Thoracic aorta (tissue), 2 donors: ENCODE results near the gene TLR9. TPM values are rescaled to one million over a fixed set of nuclear protein-coding genes. Genes with fewer than 3 reads are reported as not detected.
A peak's percentile ranks its signal among the peaks of the same experiment; 100 is the strongest.

Experiments
- ATAC-seq: fragments of 150-250 bp; one replicate; pipeline ENCODE4 v1.8.0; 2017; ENCODE audit warnings: low read depth; ENCODE audit not compliant: insufficient number of reproducible peaks, low FRiP score
- DNase-seq: peaks from one replicate; pipeline ENCODE4 v3.0.0-alpha.2; 2020; ENCODE audit warnings: low spot score
- H3K27ac ChIP-seq, 2 donors: fragments of 200-600 bp; sonication (generic); 1 replicate in 1 of 2; 2 replicates in 1 of 2; pipeline ENCODE4 v1.5.1; 2016; ENCODE audit warnings: mild to moderate bottlenecking in 2 of 2, moderate library complexity in 2 of 2
- H3K27me3 ChIP-seq: fragments of 200-600 bp; sonication (generic); replicated peaks from 2 replicates; pipeline ENCODE4 v1.6.0; 2016; ENCODE audit warnings: mild to moderate bottlenecking; ENCODE audit not compliant: insufficient read depth
- H3K36me3 ChIP-seq: fragments of 200-600 bp; sonication (generic); one replicate; pipeline ENCODE4 v1.5.1; 2016
- H3K4me1 ChIP-seq, 2 donors: fragments of 200-600 bp; sonication (generic); 1 replicate in 1 of 2; 2 replicates in 1 of 2; pipeline versions ENCODE4 v1.5.1 to v1.6.0; 2016; ENCODE audit warnings: low read depth in 2 of 2, mild to moderate bottlenecking in 1 of 2; ENCODE audit not compliant: control insufficient read depth in 1 of 2
- H3K4me3 ChIP-seq: fragments of 200-600 bp; sonication (generic); 2 replicates; pipeline ENCODE4 v1.5.1; 2016; ENCODE audit warnings: mild to moderate bottlenecking
- H3K9me3 ChIP-seq: fragments of 200-600 bp; sonication (generic); 2 replicates; pipeline ENCODE4 v1.5.1; 2016
- total RNA-seq, 2 donors: library from RNA; depleted of rRNA; stranded (reverse); fragments of >200 nt; gene quantifications; one replicate each; pipeline versions ENCODE4 v1.1.0 to v1.2.3, GENCODE V29; 2016
- TF ChIP-seq, protein P1 (sequence below): fragments of 200-600 bp; sonication (generic); IDR thresholded peaks from one replicate; pipeline ENCODE4 v1.5.1; 2019; ENCODE audit warnings: antibody characterized with exemption

Gene TLR9
- total RNA-seq, 2 donors from 2014 or later, result not detected

DNA sequence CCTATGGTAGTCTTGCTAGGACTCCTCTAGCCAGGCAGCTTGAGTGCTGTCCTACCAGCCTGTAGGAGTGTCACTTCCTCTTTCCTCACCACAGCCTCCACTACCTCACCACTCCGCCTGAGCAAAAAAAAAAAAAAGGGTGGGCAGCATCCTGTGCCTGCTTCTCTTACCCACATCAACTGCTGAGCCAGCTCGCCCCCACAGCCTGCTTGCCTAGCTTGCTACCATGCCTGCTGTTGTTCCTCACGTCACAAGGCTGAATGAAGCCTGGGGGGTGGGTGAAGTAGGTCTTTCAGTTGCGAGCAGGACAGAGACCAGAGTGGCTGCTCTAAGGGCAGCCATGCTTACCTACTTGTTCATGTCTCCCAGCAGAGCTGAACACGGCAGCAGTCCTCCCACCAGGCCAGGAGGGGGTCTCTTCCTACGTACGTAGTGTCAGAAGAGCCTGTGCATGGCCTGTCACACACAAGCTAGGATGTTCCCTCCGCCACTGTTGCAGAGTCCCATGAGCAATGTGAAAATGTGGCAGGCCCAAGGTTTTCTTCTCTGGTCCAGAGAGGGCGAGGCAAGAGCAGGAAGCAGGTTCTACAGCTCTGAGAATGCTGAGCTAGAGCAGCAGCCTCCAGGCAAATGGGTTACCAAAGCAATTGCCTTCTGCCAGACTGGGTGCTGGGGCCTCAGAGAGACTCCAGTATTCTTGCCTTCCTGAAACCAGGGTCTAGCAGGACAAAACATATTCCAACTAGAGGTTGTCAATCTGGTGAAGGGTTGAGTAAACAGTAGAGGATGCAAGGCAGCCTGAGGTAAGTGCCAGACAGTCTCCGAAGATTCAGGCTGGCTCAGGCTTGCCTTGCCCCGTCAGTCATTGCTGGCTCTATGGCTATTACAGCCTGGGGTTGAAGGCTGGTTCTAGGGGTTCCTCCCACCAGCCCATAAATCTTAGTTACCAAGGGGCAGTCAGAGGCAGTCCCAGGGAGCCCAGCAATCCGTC, 28.2 kb upstream of the TLR9 start:
- Histone ChIP-seq H3K4me3 (no peak overlapping the region), H3K36me3 (peaks cover 53% of the 10 kb centered on the region), H3K9me3 (no peaks in the 10 kb centered on the region), H3K27ac (peak overlapping the region in 1 of 2 donors; percentile 20), H3K27me3 (no peaks in the 10 kb centered on the region), H3K4me1 (no peaks in the 10 kb centered on the region)
- no peak for ATAC-seq
- TF ChIP-seq, protein P1, sequence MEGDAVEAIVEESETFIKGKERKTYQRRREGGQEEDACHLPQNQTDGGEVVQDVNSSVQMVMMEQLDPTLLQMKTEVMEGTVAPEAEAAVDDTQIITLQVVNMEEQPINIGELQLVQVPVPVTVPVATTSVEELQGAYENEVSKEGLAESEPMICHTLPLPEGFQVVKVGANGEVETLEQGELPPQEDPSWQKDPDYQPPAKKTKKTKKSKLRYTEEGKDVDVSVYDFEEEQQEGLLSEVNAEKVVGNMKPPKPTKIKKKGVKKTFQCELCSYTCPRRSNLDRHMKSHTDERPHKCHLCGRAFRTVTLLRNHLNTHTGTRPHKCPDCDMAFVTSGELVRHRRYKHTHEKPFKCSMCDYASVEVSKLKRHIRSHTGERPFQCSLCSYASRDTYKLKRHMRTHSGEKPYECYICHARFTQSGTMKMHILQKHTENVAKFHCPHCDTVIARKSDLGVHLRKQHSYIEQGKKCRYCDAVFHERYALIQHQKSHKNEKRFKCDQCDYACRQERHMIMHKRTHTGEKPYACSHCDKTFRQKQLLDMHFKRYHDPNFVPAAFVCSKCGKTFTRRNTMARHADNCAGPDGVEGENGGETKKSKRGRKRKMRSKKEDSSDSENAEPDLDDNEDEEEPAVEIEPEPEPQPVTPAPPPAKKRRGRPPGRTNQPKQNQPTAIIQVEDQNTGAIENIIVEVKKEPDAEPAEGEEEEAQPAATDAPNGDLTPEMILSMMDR, result no peak
- DNase-seq, result no peak

DNA sequence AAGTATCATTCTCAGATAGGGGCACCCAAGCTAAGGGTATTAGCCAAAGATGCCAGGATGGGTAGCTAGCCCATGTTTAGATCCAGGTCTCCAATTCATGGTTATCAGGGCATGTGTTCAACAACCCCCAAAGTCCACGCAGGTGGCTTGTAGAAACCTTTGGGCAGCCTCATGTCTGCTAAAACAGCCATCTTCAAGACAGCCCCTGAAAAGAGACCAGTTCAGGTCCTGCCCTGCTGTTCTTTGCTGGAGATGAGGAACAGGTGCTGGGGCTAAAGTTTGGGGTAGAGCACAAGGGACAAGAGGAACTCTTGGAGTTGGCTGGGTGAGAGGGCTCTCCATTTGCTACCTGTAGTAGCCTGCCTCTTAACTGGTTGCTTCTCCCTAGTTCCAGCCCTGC, 24.7 kb upstream of the TLR9 start:
- TF ChIP-seq, protein P1, result no peak
- Histone ChIP-seq H3K27ac (no peak overlapping the region), H3K36me3 (peaks cover 19% of the 10 kb centered on the region), H3K9me3 (no peaks in the 10 kb centered on the region), H3K4me1 (peaks cover 0 to 16% of the 10 kb centered on the region in 2 donors), H3K27me3 (no peaks in the 10 kb centered on the region), H3K4me3 (no peak overlapping the region)
- ATAC-seq (no peak), DNase-seq (no peak)

DNA sequence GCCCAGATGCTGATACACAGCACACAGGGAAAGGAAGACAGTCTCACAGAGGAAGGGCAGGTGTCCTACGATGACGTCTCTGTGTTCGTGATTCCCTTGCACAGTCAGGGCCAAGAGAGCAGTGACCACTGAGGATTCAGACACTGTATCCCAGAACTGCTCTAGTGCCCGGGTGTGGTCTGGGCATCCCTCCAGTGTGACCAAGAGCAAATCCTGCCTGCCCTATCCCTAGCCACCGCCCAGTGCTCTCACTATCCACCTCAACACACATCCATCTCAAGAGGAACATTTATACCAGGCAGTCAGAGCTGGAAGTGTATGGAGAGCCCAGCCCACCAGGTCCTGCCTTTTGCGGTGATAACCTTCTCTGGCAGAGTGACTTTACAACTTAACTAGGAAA, 24.2 kb upstream of the TLR9 start:
- Histone ChIP-seq H3K27ac (no peak overlapping the region), H3K9me3 (no peaks in the 10 kb centered on the region), H3K4me1 (peaks cover 0 to 21% of the 10 kb centered on the region in 2 donors), H3K27me3 (no peaks in the 10 kb centered on the region), H3K36me3 (peaks cover 17% of the 10 kb centered on the region), H3K4me3 (no peak overlapping the region)
- TF ChIP-seq, protein P1, result no peak
- no peak for DNase-seq
- no peak for ATAC-seq

DNA sequence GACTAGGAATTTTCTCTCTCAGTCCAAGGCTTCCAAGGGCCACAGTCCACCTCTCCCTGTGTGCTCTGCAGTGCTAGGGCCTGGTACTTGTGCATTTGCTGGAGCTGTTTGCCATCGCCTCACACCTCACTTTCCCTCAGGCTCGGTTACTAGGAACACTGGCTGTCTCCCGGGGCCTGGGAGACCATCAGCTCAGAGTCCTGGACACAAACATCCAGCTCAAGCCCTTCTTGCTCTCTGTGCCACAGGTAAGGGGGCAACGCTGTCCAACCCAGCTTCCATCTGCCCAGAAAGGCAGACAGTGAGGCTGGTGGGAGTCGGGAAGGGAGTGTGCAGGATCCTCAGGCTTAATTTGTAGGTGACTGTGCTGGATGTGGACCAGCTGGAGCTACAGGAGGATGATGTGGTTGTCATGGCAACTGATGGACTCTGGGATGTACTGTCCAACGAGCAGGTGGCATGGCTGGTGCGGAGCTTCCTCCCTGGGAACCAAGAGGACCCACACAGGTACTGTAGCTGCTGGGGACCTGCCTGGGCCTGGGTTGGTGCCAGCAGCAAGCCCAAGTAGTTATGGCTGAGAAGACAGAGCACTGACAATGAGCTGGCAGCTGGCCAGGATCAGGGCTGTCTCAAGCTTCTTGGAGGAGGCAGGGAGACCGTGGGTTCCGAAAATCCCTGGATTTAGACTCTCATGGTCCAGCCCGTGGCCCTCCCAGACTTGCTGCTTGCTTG, 23.5 kb upstream of the TLR9 start:
- Histone ChIP-seq H3K9me3 (no peaks in the 10 kb centered on the region), H3K27me3 (no peaks in the 10 kb centered on the region), H3K4me1 (peaks cover 0 to 28% of the 10 kb centered on the region in 2 donors), H3K27ac (no peak overlapping the region), H3K36me3 (peaks cover 14% of the 10 kb centered on the region), H3K4me3 (no peak overlapping the region)
- TF ChIP-seq, protein P1, result no peak
- no peak for DNase-seq
- ATAC-seq, result no peak

DNA sequence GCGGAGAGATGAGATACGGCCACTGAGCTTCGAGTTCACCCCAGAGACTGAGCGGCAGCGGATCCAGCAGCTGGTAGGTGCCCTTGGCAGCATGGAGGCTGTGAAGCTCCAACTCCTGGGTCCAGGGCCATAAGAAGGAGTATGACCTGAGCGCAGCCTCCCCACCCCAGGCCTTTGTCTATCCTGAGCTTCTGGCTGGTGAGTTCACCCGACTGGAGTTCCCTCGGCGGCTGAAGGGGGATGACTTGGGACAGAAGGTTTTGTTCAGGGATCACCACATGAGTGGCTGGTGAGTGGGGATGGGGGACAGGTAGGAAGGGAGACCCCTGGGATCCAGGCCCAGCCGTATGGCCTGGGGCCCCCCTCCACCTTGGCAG, 22.7 kb upstream of the TLR9 start:
- Histone ChIP-seq H3K4me3 (no peak overlapping the region), H3K36me3 (peaks cover 10% of the 10 kb centered on the region), H3K9me3 (no peaks in the 10 kb centered on the region), H3K27ac (no peak overlapping the region), H3K4me1 (peaks cover 0 to 31% of the 10 kb centered on the region in 2 donors), H3K27me3 (no peaks in the 10 kb centered on the region)
- DNase-seq (no peak), ATAC-seq (no peak)
- TF ChIP-seq, protein P1, result no peak
